ENCODE data around the gene SEC61B.

DNA sequence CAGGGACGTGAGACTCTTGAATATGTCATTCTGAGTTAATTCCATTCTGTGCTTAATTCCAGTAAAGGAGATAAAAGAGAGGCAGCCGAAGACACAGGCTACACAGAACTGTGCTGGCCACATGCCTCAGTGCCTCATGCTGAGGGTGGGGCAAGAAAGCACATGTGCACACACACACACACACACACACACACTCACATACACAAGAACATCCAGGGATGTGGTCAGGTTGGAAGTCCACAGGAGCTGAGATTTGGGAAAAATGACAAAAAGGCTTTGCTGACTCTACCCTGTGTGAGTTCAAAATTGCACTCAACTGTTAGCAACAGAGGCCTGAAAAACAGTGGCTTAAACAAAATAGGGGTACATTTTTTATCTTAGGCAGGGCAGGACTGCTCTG lies 40.9 kb upstream of the SEC61B start:
- TF ChIP-seq POLR2A (IDR thresholded peaks at IDR 0.05; ENCODE audit: low read depth, low read length) = no peak
- TF ChIP-seq CTCF (IDR thresholded peaks at IDR 0.05; ENCODE audit: extremely low read depth in 1 of 2, insufficient read depth in 1 of 2, low read depth in 1 of 2, low read length in 2 of 2) = no peak
- no peak for TF ChIP-seq EZH2 (IDR thresholded peaks at IDR 0.05; ENCODE audit: borderline replicate concordance, low read depth, low read length, severe bottlenecking)
- TF ChIP-seq POLR2AphosphoS5 (IDR thresholded peaks at IDR 0.05; ENCODE audit: insufficient read depth, low read depth, low read length) = no peak
- TF ChIP-seq JUN (IDR thresholded peaks at IDR 0.05; ENCODE audit: borderline replicate concordance, insufficient read depth, insufficient read length, low read depth) = no peak
- no peak for TF ChIP-seq GATA2 (IDR thresholded peaks at IDR 0.05; ENCODE audit: insufficient read depth, insufficient read length, low read depth, low read length)
- TF ChIP-seq, protein P1, sequence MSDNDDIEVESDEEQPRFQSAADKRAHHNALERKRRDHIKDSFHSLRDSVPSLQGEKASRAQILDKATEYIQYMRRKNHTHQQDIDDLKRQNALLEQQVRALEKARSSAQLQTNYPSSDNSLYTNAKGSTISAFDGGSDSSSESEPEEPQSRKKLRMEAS (IDR thresholded peaks at IDR 0.05; ENCODE audit: insufficient read depth, insufficient read length) = no peak

All from endothelial cell of umbilical vein (primary cell).